GM19452 (cell line): ENCODE results near the gene MTMR3.

Experiments used
- ATAC-seq: cut with Tn5 transposase; IDR thresholded peaks from one replicate; pipeline ENCODE4 v1.9.1; 2021; ENCODE audit not compliant: unreplicated experiment

MTMR3 gene

DNA sequence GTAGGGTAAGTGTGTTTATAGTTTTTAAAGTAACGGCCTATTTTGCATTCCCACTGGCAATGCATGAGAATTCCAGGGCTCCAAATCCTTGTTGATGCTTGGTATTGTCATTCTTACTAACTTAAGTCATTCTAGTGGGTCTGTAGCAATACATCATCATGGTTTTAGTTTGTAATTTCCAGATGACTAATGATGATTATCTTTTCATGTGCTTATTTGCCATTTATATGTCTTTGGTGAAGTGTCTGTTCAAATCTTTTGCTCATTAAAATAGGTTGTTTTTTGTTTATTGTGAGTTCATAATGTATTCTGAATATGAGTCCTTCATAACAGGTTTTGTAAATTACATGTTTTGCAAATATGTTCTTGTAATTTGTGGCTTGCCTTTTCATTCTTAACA, 31.2 kb downstream of the MTMR3 start:
- no peak for ATAC-seq

- ATAC-seq = no peak
Measured at GRCh38 chr22:29914991-29915533, 32.1 kb downstream of the MTMR3 start.

GRCh38 chr22:29916007-29916544, 33.1 kb downstream of the MTMR3 start:
- no peak for ATAC-seq

DNA sequence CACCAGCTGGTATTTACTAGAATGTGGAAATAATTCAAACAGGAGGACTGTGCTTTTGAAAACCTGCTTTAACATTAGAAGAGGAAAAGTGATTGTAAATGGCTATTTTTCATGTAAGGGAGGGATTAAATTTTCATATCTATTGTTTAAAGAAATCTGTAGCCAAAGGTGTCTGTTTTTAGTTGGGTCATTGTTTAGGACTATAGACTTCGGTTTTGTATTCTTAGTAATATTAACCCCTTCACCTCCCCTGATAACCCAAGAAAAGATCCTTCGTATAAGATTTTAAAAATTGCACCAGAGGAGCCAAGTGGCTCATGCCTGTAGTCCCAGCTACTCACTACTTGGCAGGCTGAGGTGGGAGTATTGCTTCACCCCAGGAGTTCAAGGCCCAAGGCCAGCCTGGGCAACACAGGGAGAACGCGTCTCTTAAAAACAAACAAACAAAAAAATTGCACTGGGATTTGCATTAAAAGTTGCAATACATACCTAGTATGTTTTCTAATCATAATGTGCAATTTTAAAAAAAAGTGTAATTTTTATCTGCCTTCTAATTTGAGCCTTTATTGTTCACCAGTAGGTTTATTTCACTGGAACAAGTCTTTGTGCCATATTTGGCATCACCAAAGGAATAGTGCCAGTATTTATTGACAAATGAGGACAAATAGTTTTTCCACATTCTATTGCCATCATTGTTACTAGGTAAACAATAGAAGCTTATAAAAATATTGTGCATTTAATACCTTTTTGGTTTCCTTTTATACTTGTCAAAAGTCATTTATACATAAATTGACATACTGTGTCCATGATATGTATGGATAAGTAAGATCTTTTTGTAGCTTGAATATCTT, 34.3 kb downstream of the MTMR3 start:
- no peak for ATAC-seq

DNA sequence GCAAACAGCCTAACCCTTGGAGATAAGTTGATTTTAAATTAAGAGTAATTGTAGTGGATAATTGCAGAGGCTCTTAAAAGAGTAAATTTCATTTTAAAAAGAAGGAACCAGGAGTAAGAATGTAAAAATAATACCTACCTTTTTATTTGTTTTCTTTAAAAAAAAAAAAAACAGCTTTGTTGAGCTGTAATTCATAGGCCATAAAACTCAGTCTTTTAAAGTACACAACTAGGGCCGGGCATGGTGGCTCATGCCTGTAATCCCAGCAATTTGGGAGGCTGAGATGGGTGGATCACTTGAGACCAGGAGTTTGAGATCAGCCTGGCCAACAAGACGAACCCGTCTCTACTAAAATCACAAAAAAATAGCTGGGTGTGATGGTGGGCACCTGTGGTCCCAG, 42.4 kb downstream of the MTMR3 start:
- no peak for ATAC-seq

DNA sequence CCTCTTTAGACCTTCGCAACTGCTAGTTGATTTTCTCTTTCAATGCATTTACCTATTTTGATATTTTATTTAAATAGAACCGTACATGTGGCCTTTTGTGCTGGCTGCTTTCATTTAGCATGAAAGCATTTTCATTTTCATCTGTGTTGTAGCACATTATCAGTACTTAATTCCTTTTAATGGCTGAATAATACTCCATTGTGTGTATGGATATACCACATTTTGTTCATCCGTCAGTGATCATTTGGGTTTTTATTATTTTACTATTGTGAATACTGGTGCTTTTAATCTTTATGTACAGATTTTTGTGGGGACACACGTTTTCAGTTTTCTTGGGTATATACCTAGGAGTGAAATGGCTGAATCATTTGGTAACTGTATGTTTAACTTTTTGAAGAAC, 43.1 kb downstream of the MTMR3 start:
- ATAC-seq = no peak

DNA sequence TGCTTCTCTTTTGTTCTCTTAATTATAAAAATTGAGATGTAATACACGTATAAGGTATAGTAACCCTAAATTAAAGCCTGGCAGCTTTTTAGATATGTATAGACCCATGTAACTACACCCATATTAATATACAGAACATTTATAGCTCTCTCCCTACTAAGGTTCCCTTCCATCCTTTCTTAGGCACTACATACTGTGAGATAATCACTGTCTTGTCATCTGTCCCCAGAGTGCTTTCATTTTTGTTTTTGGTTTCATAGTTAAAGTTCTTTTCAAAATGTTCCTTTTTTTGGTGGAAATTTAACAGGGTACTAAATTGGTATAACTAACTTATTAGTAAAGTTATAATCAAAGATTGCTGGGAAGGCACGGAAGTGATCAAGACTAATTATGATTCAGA, 49.2 kb downstream of the MTMR3 start:
- ATAC-seq = no peak

DNA sequence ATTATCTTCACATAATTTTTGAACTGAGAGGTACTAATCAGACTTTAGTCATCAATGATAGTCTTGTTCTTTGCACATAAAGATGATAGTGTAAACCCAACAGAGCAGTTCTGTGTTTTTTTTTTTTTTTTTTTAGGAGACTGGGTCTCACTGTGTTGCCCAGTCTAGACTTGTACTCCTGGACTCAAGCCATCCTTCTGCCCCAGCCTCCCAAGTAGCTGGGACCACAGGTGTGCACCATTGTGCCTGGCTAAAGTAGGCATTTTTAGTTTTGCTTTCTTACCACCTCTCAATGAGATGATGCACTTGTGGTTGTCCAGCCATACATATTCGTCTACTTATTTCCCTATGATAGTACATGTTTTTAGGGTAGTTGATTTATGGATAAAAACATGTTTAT, 50.6 kb downstream of the MTMR3 start:
- no peak for ATAC-seq

- ATAC-seq = no peak
Measured at GRCh38 chr22:29934596-29934995, 51.6 kb downstream of the MTMR3 start.

- no peak for ATAC-seq
Measured at GRCh38 chr22:29936186-29936585, 53.2 kb downstream of the MTMR3 start.

DNA sequence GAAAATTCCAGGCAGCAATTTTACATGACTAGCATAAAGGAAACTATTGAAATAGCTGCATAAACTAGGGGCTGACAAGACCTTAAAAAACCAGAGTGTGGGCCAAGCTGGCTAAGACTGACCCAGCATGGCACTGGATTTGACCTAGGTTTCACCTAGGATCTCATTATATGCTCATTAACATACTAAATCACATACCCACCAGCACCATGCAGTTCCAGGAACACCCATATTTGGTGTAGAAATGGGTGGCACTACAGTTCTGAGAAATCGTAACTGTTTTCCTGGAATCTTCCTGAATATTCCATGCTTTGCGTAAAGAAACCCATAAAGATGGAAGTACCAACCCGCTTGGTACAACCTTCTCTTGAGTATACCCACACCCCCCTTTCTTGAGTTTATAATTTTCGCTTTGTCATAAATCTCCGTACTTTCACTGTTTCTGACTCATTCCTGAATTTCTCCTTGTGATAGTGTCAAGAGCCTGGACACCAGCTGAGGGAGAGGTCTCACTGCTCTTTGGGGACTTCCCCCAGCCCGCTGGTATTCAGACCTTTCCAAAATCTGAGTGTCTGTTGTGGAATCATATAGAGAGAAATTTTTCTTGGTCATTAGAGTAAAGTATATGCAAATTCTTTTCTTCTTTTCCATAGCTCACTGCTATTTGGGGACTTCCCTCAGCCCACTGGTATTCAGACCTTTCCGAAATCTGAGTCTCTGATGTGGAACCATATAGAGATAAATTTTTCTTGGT, 55.1 kb downstream of the MTMR3 start:
- no peak for ATAC-seq

DNA sequence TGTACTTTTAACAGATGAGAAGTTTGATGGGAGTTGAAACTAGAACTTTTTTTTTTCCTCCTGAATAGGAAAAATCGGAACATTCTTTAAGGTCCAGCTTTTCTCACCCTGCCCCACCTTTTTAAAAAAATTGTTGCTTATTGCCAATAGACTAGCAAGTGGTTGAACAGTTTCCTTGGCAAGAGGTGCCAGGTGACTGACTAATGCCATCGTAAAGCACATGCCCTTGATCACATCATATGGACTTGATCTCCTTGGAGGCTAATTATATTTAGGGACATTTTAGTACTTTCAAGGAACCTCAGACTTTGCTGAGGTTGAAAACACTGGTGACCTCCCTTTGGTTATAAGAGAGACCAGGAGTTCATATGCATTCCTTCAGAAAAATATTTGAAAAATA, 57.6 kb downstream of the MTMR3 start:
- no peak for ATAC-seq

GRCh38 chr22:29944339-29944738, 61.4 kb downstream of the MTMR3 start:
- ATAC-seq = no peak

GRCh38 chr22:29945435-29945834, 62.5 kb downstream of the MTMR3 start:
- ATAC-seq = no peak

- ATAC-seq = no peak
Measured at GRCh38 chr22:29946220-29946619, 63.2 kb downstream of the MTMR3 start.

DNA sequence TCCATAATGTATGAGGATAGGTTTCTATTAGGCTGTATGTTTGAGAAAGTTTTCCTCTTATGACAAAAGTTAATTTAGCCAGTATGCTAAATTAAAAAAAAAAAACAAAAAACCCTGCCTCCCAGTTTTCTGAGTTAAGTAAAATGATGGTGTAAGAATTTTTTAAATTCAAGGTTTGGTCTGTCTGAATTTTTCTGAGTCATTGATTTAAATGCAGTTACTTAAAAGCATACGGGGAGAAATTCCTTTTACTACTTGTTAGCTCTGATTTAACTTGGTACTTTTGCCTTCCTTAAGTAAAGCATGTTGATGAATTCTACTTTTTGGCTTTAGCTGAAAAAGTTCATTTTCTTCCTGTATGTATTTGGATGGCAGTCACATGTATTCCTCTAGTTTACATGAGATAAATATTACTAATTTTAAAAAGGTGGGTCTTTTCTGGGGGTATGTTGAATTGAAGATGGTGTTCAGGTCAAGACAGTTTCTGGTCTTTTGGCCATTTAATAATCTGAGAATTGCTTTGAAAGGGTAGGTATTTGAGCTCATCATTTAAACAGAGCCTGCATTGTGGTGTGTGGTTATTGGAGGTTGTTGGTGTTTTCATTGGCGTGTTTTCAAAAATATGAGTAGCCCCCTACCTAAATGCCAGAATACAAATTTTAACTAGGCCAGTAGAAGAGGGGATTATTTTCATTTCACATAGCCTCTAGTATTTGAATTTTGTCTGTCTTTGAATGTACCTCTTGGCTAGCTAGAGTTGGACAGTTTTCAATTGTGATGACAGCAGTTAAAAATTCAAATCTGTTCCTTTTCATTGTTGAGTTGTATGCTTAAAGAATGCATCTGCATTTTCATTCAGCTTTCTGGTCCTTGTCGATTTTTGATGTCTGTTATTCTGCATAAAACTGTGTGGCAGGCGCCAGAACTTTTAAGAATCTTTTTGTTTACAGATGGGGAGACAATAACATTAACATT, 64.7 kb downstream of the MTMR3 start:
- no peak for ATAC-seq

GRCh38 chr22:29948385-29948769, 65.4 kb downstream of the MTMR3 start:
- no peak for ATAC-seq

DNA sequence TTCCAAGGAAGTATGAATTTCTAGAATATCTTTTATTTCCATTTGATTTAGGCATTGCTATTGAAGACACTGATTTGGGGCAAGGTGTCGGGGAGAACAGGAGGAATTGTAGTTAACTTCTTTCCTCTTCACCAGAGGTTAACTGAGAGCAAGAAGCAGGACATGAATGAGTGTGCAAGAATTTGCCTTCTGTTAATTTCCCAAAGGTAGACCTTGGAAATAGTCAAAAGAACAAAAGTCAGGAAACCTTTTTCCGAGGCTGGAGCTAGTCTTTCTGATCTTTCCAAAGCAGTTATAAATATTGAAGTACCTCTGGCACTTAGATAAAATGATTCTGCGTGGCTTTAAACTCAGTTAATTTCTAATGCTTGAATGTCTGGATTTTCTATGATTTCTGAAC, 66.9 kb downstream of the MTMR3 start:
- ATAC-seq = no peak

- no peak for ATAC-seq
Measured at GRCh38 chr22:29951791-29952413, 68.9 kb downstream of the MTMR3 start.

- ATAC-seq = no peak
Measured at GRCh38 chr22:29954203-29954855, 71.4 kb downstream of the MTMR3 start.
